ENCODE data around the gene SRP54. TPM values are rescaled to one million over a fixed set of nuclear protein-coding genes. Genes with fewer than 3 reads are reported as not detected.
"Not testable (repeated sequence)": the region's sequence is repeated elsewhere in the genome, so short reads cannot be mapped to it uniquely, and the experiment has no call there.

SRP54 gene
- total RNA-seq, 4 donors from 2014 or later: 41.0 to 64.0 (median 47.7) TPM

DNA sequence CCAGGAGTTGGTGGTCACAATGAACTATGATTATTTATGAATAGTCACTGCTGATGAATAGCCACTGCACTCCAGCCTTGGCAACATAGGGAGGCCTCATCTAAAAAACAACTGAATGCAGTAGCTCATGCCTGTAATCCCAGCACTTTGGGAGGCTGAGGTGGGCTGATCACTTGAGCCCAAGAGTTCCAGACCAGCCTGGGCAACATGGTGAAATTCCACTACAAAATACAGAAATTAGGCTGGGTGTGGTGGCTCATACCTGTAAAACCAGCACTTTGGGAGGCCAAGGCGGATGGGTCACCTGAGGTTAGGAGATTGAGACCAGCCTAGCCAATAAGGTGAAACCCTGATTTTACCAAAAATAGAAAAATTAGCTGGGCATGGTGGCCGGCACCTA, 49.8 kb downstream of the SRP54 start:
- TF ChIP-seq, protein P1, sequence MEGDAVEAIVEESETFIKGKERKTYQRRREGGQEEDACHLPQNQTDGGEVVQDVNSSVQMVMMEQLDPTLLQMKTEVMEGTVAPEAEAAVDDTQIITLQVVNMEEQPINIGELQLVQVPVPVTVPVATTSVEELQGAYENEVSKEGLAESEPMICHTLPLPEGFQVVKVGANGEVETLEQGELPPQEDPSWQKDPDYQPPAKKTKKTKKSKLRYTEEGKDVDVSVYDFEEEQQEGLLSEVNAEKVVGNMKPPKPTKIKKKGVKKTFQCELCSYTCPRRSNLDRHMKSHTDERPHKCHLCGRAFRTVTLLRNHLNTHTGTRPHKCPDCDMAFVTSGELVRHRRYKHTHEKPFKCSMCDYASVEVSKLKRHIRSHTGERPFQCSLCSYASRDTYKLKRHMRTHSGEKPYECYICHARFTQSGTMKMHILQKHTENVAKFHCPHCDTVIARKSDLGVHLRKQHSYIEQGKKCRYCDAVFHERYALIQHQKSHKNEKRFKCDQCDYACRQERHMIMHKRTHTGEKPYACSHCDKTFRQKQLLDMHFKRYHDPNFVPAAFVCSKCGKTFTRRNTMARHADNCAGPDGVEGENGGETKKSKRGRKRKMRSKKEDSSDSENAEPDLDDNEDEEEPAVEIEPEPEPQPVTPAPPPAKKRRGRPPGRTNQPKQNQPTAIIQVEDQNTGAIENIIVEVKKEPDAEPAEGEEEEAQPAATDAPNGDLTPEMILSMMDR (IDR thresholded peaks at IDR 0.05): no peak
- no peak for DNase-seq (ENCODE audit: low spot score)
- ATAC-seq (ENCODE audit: low FRiP score): no peak

DNA sequence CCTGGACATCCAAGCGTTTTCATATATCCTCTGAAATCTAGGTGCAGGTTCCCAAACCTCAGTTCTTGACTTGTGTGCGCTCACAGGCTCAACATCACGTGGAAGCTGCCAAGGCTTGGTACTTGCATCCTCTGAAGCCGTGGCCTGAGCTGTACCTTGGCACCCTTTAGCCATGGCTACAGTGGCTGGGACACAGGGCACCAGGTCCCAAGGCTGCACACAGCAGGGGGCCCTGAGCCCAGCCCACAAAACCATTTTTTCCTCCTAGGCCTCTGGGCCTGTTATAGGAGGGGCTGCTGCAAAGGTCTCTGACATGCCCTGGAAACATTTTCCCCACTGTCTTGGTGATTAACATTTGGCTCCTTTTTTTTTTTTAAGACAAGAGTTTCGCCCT, 51.6 kb downstream of the SRP54 start:
- no peak for DNase-seq (ENCODE audit: low spot score)
- no peak for ATAC-seq (ENCODE audit: low FRiP score)
- TF ChIP-seq, protein P1 (IDR thresholded peaks at IDR 0.05): no peak

DNA sequence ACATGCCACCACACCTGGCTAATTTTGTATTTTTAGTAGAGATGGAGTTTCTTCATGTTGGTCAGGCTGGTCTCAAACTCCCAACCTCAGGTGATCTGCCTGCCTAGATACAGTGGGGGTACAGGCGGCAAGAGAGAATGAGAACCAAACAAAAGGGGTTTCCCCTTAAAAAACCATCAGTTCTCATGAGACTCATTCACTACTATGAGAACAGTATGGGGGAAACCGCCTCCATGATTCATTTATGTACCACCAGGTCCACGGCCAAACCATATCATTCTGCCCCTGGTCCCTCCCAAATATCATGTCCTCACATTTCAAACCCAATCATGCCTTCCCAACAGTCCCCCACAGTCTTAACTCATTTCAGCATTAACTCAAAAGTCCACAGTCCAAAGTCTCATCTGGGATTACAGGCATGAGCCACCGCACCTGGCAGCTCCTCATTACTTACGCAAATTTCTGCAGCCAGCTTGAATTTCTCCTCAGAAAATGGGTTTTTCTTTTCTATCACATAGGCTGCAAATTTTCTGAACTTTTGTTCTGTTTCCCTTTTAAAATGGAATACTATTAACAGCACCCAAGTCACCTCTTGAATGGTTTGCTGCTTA, 52.3 kb downstream of the SRP54 start:
- not testable (repeated sequence) for DNase-seq (ENCODE audit: low spot score); ATAC-seq (ENCODE audit: low FRiP score)

DNA sequence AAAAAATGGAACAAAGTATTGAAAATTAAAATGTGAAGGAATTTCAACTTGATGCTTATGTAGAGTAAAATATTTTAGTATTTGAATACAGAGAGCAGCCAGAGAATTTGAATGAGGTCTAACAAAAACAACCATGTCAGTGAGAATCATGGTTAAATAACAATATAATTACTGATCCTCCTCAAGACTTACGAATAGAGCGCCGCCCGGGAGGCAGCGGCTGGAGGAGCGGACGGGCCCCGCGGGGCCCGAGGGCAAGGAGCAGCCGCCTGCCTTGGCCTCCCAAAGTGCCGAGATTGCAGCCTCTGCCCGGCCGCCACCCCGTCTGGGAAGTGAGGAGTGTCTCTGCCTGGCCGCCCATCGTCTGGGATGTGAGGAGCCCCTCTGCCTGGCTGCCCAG, 55.5 kb downstream of the SRP54 start:
- not testable (repeated sequence) for DNase-seq (ENCODE audit: low spot score); ATAC-seq (ENCODE audit: low FRiP score)

DNA sequence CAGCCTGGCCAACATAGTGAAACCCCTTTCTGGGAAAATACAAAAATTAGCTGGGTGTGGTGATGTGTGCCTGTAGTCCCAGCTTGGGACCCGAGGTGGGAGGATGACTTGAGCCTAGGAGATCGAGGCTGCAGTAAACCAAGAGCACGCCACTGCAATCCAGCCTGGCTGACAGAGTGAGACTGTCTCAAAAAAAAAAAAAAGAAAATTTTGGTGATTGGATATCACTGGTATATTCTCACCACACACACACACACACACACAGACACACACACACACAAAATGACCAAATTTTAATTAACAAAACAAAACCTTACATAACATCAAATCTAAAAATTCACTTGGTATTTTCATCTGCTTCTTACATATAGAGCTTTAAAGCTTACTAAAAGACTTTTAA, 59.8 kb downstream of the SRP54 start:
- TF ChIP-seq, protein P1 (IDR thresholded peaks at IDR 0.05): no peak
- DNase-seq (ENCODE audit: low spot score) (no peak), ATAC-seq (ENCODE audit: low FRiP score) (no peak)

DNA sequence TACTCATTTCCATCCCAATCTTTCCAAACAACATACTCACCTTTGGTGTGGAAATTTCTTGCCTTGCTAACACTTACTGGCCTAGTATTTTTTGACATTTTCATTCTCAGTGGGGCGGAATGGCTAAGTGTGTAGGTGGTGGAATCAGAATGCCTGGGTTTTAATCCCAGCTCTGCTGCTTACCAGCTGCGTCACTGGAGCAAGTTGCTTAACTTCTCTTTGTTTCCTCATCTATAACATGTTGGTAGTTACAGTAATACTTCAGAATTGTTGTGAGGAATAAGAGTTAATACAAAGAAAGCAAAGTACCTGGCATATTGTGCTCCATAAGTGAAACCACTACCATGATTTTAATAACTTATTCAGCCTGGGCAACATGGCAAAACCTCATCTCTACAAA, 60.3 kb downstream of the SRP54 start:
- DNase-seq (ENCODE audit: low spot score) (no peak), ATAC-seq (ENCODE audit: low FRiP score) (no peak)
- TF ChIP-seq, protein P1 (IDR thresholded peaks at IDR 0.05): no peak

DNA sequence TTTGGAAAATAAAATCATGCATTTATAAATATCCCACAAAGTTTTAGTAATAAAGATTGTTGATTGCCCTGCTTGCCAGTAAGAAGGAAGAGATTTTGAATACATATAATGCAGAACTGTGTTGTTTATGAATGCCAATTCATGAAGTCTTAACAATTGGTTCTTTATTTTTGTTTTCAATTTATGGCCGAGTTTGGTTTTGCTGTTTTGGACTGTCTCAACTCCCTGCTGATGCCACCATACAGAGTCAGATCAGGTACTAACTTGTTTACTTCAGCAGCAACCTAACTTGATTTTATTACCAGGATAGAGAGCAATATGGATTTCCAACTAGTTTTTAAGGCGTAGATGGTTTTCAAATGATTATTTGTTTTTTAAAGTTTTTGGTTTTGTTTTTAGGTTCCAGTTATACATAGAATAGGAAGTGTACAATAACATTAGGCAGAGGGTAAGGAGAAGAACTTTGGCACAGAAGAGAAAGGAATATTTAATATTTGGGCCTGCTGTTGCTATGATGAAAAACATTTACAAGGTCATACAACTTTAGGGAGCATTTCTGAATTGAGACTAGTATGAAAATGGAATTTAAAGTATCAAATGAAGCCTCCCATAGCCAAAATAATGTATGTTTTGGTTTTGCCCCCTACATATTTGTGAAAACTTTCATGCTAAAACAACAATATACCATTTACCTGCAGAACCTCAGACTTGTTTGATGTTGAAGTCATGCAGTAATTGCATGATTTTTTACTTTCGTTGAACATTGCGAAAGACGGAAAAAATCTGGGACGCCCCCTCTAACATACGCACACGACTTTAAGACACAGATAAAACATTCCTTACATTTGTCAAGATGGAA, 62.4 kb downstream of the SRP54 start:
- DNase-seq (ENCODE audit: low spot score) (no peak), ATAC-seq (ENCODE audit: low FRiP score) (peak; percentile 36)
- TF ChIP-seq, protein P1 (IDR thresholded peaks at IDR 0.05): no peak

DNA sequence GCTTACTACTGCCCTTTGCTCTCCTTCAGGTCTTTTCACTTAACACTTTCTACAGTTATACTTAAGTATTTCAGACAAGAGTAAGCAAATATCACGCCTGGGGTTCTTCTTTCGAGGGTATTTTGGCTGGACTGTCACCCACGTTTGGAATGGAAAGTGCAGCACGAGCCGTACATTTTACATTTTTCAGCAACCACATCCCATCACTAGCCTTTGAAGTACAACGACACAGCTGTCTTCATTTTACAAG, 62.9 kb downstream of the SRP54 start:
- DNase-seq (ENCODE audit: low spot score) (no peak), ATAC-seq (ENCODE audit: low FRiP score) (no peak)
- TF ChIP-seq, protein P1 (IDR thresholded peaks at IDR 0.05): no peak
